Uterus (tissue), 4 donors: ENCODE results near the gene SH2D1A. TPM values are rescaled to one million over a fixed set of nuclear protein-coding genes. Genes with fewer than 3 reads are reported as not detected.

Experiments used
- DNase-seq, 2 donors: peaks; one replicate each; pipeline ENCODE4 v3.0.0-alpha.2; 2019 to 2020
- H3K27ac ChIP-seq, 2 donors: fragments of 200-600 bp; sonication (generic); 1 replicate in 1 of 2; 2 replicates in 1 of 2; pipeline ENCODE4 v1.5.1; 2016 to 2018
- H3K27me3 ChIP-seq, 2 donors: fragments of 200-600 bp; sonication (generic); one replicate each; pipeline ENCODE4 v1.5.1; 2018 to 2019; ENCODE audit warnings: control low read depth in 1 of 2
- H3K36me3 ChIP-seq, 2 donors: fragments of 200-600 bp; sonication (generic); one replicate each; pipeline ENCODE4 v1.5.1; 2019; ENCODE audit warnings: control low read depth in 1 of 2
- H3K4me1 ChIP-seq, 2 donors: fragments of 200-600 bp; sonication (generic); one replicate each; pipeline ENCODE4 v1.5.1; 2018 to 2019; ENCODE audit warnings: control low read depth in 1 of 2
- H3K4me3 ChIP-seq, 2 donors: fragments of 200-600 bp; sonication (generic); 1 replicate in 1 of 2; 2 replicates in 1 of 2; pipeline ENCODE4 v1.5.1; 2018 to 2019; ENCODE audit warnings: mild to moderate bottlenecking in 1 of 2
- H3K9me3 ChIP-seq, 2 donors: fragments of 200-600 bp; sonication (generic); one replicate each; pipeline ENCODE4 v1.5.1; 2019; ENCODE audit warnings: control low read depth in 1 of 2
- CTCF ChIP-seq, 4 experiments: fragments of 200-600 bp in 2 of 4; fragments of 450-650 bp in 2 of 4; sonication (generic) in 2 of 4; IDR thresholded peaks; one replicate each; pipeline ENCODE4 v1.5.1; 2016 to 2019; ENCODE audit warnings: antibody characterized with exemption in 4 of 4, mild to moderate bottlenecking in 2 of 4, moderate library complexity in 1 of 4
- POLR2A ChIP-seq, 2 donors: fragments of 450-650 bp; IDR thresholded peaks; one replicate each; pipeline ENCODE4 v1.6.1; 2016; ENCODE audit warnings: antibody characterized with exemption in 2 of 2, mild to moderate bottlenecking in 1 of 2, moderate library complexity in 1 of 2
- intact Hi-C: fragments of 100-400 bp; cut with DNase I; formaldehyde crosslinking; loops from one replicate; pipeline ENCODE4 v1.15.1; 2023; ENCODE audit warnings: low total_unique reads
- total RNA-seq, 4 donors: library from RNA; depleted of rRNA in 3 of 4; stranded (reverse); fragments of >200 nt in 3 of 4; gene quantifications; one replicate each; pipeline versions ENCODE4 v1.1.0 to v1.2.4, GENCODE V29; 2014 to 2023
- donor health status: DM: yes; HTN: yes; CAD: no.

The SH2D1A gene
- total RNA-seq, 4 donors from 2014 or later: 0.43 to 2.4 (median 0.76) TPM; not detected in 1

- no peak for TF ChIP-seq POLR2A (IDR thresholded peaks at IDR 0.05)
- no peak for TF ChIP-seq CTCF (IDR thresholded peaks at IDR 0.05)
- Histone ChIP-seq H3K36me3 (no peaks in the 10 kb centered on the region), H3K27me3 (no peaks in the 10 kb centered on the region), H3K27ac (no peak overlapping the region), H3K4me1 (no peaks in the 10 kb centered on the region), H3K9me3 (no peaks in the 10 kb centered on the region), H3K4me3 (no peak overlapping the region)
- intact Hi-C loops: no loop called here
- DNase-seq: no peak
Measured at GRCh38 chrX:124343016-124343415, 3.3 kb upstream of the SH2D1A start.

- no peak overlapping the region for H3K27ac ChIP-seq
Measured at GRCh38 chrX:124344246-124344645, 2.1 kb upstream of the SH2D1A start.

GRCh38 chrX:124346877-124347241, 496 bp downstream of the SH2D1A start:
- TF ChIP-seq CTCF (IDR thresholded peaks at IDR 0.05): no peak
- TF ChIP-seq POLR2A (IDR thresholded peaks at IDR 0.05): no peak
- H3K4me3 ChIP-seq: no peak overlapping the region
- H3K27ac ChIP-seq: no peak overlapping the region
- H3K4me1 ChIP-seq: no peaks in the 10 kb centered on the region
- H3K9me3 ChIP-seq: no peaks in the 10 kb centered on the region
- no peaks in the 10 kb centered on the region for H3K36me3 ChIP-seq
- intact Hi-C loops: no loop called here
- H3K27me3 ChIP-seq: no peaks in the 10 kb centered on the region
- no peak for DNase-seq

More at GRCh38 chrX:124344246-124344645, 2.1 kb upstream of the SH2D1A start:
- H3K36me3 ChIP-seq: no peaks in the 10 kb centered on the region
- intact Hi-C loops: no loop called here
- H3K27me3 ChIP-seq: no peaks in the 10 kb centered on the region
- no peak for TF ChIP-seq CTCF (IDR thresholded peaks at IDR 0.05)
- TF ChIP-seq POLR2A (IDR thresholded peaks at IDR 0.05): no peak
- no peaks in the 10 kb centered on the region for H3K4me1 ChIP-seq
- H3K4me3 ChIP-seq: no peak overlapping the region
- H3K9me3 ChIP-seq: no peaks in the 10 kb centered on the region
- no peak for DNase-seq

GRCh38 chrX:124347242-124347641, 879 bp downstream of the SH2D1A start:
- Histone ChIP-seq H3K27ac (no peak overlapping the region), H3K4me3 (no peak overlapping the region), H3K4me1 (no peaks in the 10 kb centered on the region), H3K27me3 (no peaks in the 10 kb centered on the region), H3K9me3 (no peaks in the 10 kb centered on the region), H3K36me3 (no peaks in the 10 kb centered on the region)
- DNase-seq: no peak
- TF ChIP-seq CTCF (IDR thresholded peaks at IDR 0.05) (no peak), POLR2A (IDR thresholded peaks at IDR 0.05) (no peak)
- intact Hi-C loops: no loop called here

GRCh38 chrX:124348182-124348581, 1.8 kb downstream of the SH2D1A start:
- H3K27ac ChIP-seq: no peak overlapping the region
- no peaks in the 10 kb centered on the region for H3K9me3 ChIP-seq
- H3K36me3 ChIP-seq: no peaks in the 10 kb centered on the region
- no peaks in the 10 kb centered on the region for H3K27me3 ChIP-seq
- intact Hi-C loops: no loop called here
- TF ChIP-seq CTCF (IDR thresholded peaks at IDR 0.05) (no peak), POLR2A (IDR thresholded peaks at IDR 0.05) (no peak)
- no peaks in the 10 kb centered on the region for H3K4me1 ChIP-seq
- DNase-seq: no peak
- no peak overlapping the region for H3K4me3 ChIP-seq
